ENCODE results near the gene G2E3.

- TF ChIP-seq CTCF (IDR thresholded peaks at IDR 0.05) (no peak), POLR2A (IDR thresholded peaks at IDR 0.05) (no peak)
Measured at GRCh38 chr14:30607156-30607780, 48.3 kb downstream of the G2E3 start.

Data from sigmoid colon (tissue), 3 donors.